ENCODE results near the gene MRPL49.

DNA sequence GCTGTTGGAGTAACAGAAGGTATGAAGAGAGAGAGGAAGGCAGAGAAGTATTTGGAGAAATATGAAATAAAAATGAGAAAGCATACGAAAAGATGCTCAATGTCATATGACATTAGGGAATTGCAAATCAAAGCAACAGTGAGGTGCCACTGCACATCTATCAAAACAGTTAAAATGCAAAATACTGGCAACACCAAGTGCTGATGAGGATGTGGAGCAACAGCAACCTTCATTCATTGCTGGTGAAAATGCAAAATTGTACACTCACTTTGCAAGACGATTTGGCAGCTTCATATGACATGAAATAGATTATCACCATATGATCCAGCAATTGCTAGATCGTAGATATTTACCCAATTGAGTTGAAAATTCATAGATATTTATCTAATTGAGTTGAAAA, 38.5 kb downstream of the MRPL49 start:
- TF ChIP-seq HCFC1 (IDR thresholded peaks at IDR 0.05; ENCODE audit: low read depth, low read length), result no peak
- no peak for TF ChIP-seq ERF (CRISPR knock-in tag; IDR thresholded peaks at IDR 0.05)
- TF ChIP-seq, protein P1, sequence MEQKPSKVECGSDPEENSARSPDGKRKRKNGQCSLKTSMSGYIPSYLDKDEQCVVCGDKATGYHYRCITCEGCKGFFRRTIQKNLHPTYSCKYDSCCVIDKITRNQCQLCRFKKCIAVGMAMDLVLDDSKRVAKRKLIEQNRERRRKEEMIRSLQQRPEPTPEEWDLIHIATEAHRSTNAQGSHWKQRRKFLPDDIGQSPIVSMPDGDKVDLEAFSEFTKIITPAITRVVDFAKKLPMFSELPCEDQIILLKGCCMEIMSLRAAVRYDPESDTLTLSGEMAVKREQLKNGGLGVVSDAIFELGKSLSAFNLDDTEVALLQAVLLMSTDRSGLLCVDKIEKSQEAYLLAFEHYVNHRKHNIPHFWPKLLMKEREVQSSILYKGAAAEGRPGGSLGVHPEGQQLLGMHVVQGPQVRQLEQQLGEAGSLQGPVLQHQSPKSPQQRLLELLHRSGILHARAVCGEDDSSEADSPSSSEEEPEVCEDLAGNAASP (CRISPR knock-in tag; IDR thresholded peaks at IDR 0.05; ENCODE audit: borderline replicate concordance), result no peak
- TF ChIP-seq, protein P2, sequence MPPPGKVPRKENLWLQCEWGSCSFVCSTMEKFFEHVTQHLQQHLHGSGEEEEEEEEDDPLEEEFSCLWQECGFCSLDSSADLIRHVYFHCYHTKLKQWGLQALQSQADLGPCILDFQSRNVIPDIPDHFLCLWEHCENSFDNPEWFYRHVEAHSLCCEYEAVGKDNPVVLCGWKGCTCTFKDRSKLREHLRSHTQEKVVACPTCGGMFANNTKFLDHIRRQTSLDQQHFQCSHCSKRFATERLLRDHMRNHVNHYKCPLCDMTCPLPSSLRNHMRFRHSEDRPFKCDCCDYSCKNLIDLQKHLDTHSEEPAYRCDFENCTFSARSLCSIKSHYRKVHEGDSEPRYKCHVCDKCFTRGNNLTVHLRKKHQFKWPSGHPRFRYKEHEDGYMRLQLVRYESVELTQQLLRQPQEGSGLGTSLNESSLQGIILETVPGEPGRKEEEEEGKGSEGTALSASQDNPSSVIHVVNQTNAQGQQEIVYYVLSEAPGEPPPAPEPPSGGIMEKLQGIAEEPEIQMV (CRISPR knock-in tag; IDR thresholded peaks at IDR 0.05; ENCODE audit: low read depth), result no peak
- TF ChIP-seq, protein P3, sequence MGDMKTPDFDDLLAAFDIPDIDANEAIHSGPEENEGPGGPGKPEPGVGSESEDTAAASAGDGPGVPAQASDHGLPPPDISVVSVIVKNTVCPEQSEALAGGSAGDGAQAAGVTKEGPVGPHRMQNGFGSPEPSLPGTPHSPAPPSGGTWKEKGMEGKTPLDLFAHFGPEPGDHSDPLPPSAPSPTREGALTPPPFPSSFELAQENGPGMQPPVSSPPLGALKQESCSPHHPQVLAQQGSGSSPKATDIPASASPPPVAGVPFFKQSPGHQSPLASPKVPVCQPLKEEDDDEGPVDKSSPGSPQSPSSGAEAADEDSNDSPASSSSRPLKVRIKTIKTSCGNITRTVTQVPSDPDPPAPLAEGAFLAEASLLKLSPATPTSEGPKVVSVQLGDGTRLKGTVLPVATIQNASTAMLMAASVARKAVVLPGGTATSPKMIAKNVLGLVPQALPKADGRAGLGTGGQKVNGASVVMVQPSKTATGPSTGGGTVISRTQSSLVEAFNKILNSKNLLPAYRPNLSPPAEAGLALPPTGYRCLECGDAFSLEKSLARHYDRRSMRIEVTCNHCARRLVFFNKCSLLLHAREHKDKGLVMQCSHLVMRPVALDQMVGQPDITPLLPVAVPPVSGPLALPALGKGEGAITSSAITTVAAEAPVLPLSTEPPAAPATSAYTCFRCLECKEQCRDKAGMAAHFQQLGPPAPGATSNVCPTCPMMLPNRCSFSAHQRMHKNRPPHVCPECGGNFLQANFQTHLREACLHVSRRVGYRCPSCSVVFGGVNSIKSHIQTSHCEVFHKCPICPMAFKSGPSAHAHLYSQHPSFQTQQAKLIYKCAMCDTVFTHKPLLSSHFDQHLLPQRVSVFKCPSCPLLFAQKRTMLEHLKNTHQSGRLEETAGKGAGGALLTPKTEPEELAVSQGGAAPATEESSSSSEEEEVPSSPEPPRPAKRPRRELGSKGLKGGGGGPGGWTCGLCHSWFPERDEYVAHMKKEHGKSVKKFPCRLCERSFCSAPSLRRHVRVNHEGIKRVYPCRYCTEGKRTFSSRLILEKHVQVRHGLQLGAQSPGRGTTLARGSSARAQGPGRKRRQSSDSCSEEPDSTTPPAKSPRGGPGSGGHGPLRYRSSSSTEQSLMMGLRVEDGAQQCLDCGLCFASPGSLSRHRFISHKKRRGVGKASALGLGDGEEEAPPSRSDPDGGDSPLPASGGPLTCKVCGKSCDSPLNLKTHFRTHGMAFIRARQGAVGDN (CRISPR knock-in tag; IDR thresholded peaks at IDR 0.05), result no peak
- no peak for TF ChIP-seq RELA (CRISPR knock-in tag; IDR thresholded peaks at IDR 0.05)
- TF ChIP-seq SUZ12 (IDR thresholded peaks at IDR 0.05; ENCODE audit: low read depth, low read length), result no peak
- no peak for TF ChIP-seq ZEB1 (IDR thresholded peaks at IDR 0.05; ENCODE audit: insufficient replicate concordance, low read depth)
- TF ChIP-seq ZKSCAN5 (CRISPR knock-in tag; IDR thresholded peaks at IDR 0.05), result no peak
- TF ChIP-seq, protein P4, sequence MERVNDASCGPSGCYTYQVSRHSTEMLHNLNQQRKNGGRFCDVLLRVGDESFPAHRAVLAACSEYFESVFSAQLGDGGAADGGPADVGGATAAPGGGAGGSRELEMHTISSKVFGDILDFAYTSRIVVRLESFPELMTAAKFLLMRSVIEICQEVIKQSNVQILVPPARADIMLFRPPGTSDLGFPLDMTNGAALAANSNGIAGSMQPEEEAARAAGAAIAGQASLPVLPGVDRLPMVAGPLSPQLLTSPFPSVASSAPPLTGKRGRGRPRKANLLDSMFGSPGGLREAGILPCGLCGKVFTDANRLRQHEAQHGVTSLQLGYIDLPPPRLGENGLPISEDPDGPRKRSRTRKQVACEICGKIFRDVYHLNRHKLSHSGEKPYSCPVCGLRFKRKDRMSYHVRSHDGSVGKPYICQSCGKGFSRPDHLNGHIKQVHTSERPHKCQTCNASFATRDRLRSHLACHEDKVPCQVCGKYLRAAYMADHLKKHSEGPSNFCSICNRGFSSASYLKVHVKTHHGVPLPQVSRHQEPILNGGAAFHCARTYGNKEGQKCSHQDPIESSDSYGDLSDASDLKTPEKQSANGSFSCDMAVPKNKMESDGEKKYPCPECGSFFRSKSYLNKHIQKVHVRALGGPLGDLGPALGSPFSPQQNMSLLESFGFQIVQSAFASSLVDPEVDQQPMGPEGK (CRISPR knock-in tag; IDR thresholded peaks at IDR 0.05), result no peak
- TF ChIP-seq, protein P5, sequence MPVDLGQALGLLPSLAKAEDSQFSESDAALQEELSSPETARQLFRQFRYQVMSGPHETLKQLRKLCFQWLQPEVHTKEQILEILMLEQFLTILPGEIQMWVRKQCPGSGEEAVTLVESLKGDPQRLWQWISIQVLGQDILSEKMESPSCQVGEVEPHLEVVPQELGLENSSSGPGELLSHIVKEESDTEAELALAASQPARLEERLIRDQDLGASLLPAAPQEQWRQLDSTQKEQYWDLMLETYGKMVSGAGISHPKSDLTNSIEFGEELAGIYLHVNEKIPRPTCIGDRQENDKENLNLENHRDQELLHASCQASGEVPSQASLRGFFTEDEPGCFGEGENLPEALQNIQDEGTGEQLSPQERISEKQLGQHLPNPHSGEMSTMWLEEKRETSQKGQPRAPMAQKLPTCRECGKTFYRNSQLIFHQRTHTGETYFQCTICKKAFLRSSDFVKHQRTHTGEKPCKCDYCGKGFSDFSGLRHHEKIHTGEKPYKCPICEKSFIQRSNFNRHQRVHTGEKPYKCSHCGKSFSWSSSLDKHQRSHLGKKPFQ (CRISPR knock-in tag; IDR thresholded peaks at IDR 0.05; ENCODE audit: insufficient replicate concordance), result no peak

Measured in HepG2 (cell line).